ENCODE results near the gene PCDHGA4. TPM values are rescaled to one million over a fixed set of nuclear protein-coding genes. Genes with fewer than 3 reads are reported as not detected.
"Not testable (repeated sequence)": the region's sequence is repeated elsewhere in the genome, so short reads cannot be mapped to it uniquely, and the experiment has no call there.

PCDHGA4 gene
- total RNA-seq, 1 experiment from 2014 or later: 0.26 TPM

GRCh38 chr5:141397756-141398551, 43.1 kb downstream of the PCDHGA4 start, which contains the start of gene PCDHGB5:
TSS of gene PCDHGB5 (plus strand) at chr5:141397947. CDS start at chr5:141398128, 181 bp downstream.
- H3K4me1 Mint-ChIP-seq (ENCODE audit: insufficient read depth, unreplicated experiment); H3K27me3 Mint-ChIP-seq (ENCODE audit: insufficient read depth, unreplicated experiment); DNase-seq (ENCODE audit: unreplicated experiment); H3K36me3 Mint-ChIP-seq (ENCODE audit: insufficient read depth, unreplicated experiment); intact Hi-C loops (cut with micrococcal nuclease): not testable (repeated sequence)
- ChIA-PET POLR2A (interaction anchor here (0.6 to 1.5 kb wide), 5 partner anchors 163 to 435 kb away, joined by 3 to 6 read pairs (median 3); partner anchors contain the start of gene PCDHB14), CTCF (interaction anchor here (0.6 to 3.7 kb wide), 17 partner anchors 8 to 206 kb away, joined by 3 to 32 read pairs (median 3); partner anchors contain the start of genes PCDHB14 and PCDHGC3)
- peak within 1 kb of the TSS; percentile 70 for H3K27ac Mint-ChIP-seq (ENCODE audit: low read depth, unreplicated experiment)
- TSS peak; percentile 58 for BruUV-seq (replicated peaks)
- H3K4me3 Mint-ChIP-seq (ENCODE audit: unreplicated experiment): peak within 1 kb of the TSS; percentile 57
- TF ChIP-seq CTCF (IDR thresholded peaks at IDR 0.05; ENCODE audit: unreplicated experiment): peak; percentile 56
- peaks cover 36% of the 10 kb centered on the region for H3K9me3 Mint-ChIP-seq (ENCODE audit: unreplicated experiment)

GRCh38 chr5:141398608-141399007, 43.8 kb downstream of the PCDHGA4 start:
- no peak overlapping the region for H3K27ac Mint-ChIP-seq (ENCODE audit: low read depth, unreplicated experiment)
- CTCF ChIA-PET: interaction anchor here (0.6 to 3.7 kb wide), 5 partner anchors 56 to 167 kb away, joined by 3 to 32 read pairs (median 3); no protein-coding TSS in a partner anchor
- intact Hi-C loops (cut with micrococcal nuclease): no loop called here
- no peak for DNase-seq (ENCODE audit: unreplicated experiment)
- no peaks in the 10 kb centered on the region for H3K4me1 Mint-ChIP-seq (ENCODE audit: insufficient read depth, unreplicated experiment)
- TF ChIP-seq CTCF (IDR thresholded peaks at IDR 0.05; ENCODE audit: unreplicated experiment): no peak
- H3K27me3 Mint-ChIP-seq (ENCODE audit: insufficient read depth, unreplicated experiment): no peaks in the 10 kb centered on the region
- POLR2A ChIA-PET: no interaction called here
- peaks cover 5% of the 10 kb centered on the region for H3K36me3 Mint-ChIP-seq (ENCODE audit: insufficient read depth, unreplicated experiment)
- peaks cover 36% of the 10 kb centered on the region for H3K9me3 Mint-ChIP-seq (ENCODE audit: unreplicated experiment)
- no TSS peak for BruUV-seq (replicated peaks)
- H3K4me3 Mint-ChIP-seq (ENCODE audit: unreplicated experiment): no peak overlapping the region

DNA sequence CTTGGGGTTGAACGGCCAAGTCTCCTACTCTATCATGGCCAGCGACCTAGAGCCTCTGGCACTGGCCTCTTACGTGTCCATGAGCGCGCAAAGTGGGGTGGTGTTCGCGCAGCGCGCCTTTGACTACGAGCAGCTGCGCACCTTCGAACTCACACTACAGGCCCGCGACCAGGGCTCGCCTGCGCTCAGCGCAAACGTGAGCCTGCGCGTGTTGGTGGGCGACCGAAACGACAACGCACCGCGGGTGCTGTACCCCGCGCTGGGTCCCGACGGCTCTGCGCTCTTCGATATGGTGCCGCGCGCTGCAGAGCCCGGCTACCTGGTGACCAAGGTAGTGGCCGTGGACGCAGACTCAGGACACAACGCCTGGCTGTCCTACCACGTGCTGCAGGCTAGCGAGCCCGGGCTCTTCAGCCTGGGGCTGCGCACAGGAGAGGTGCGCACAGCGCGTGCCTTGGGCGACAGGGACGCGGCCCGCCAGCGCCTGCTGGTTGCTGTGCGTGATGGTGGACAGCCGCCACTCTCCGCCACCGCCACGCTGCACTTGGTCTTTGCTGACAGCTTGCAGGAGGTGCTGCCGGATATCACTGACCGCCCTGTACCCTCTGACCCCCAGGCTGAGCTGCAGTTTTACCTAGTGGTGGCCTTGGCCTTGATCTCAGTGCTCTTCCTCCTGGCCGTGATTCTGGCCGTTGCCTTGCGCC, 44.9 kb downstream of the PCDHGA4 start:
- intact Hi-C loops (cut with micrococcal nuclease): no loop called here
- TF ChIP-seq CTCF (IDR thresholded peaks at IDR 0.05; ENCODE audit: unreplicated experiment): no peak
- Mint-ChIP-seq H3K36me3 (ENCODE audit: insufficient read depth, unreplicated experiment) (peaks cover 5% of the 10 kb centered on the region), H3K4me3 (ENCODE audit: unreplicated experiment) (no peak overlapping the region), H3K27me3 (ENCODE audit: insufficient read depth, unreplicated experiment) (no peaks in the 10 kb centered on the region), H3K4me1 (ENCODE audit: insufficient read depth, unreplicated experiment) (no peaks in the 10 kb centered on the region), H3K9me3 (ENCODE audit: unreplicated experiment) (peaks cover 28% of the 10 kb centered on the region), H3K27ac (ENCODE audit: low read depth, unreplicated experiment) (no peak overlapping the region)
- BruUV-seq (replicated peaks): no TSS peak
- no peak for DNase-seq (ENCODE audit: unreplicated experiment)
- POLR2A ChIA-PET: interaction anchor here (1.1 kb wide), 1 partner anchor 158 kb away, joined by 3 read pairs; no protein-coding TSS in a partner anchor
- CTCF ChIA-PET: interaction anchor here (0.7 to 2.2 kb wide), 6 partner anchors 14 to 164 kb away, joined by 3 to 8 read pairs (median 3); partner anchors contain the start of genes PCDHGA10 and PCDHGA7

Data from MCF 10A (cell line).